Left lung (tissue), 10 donors: ENCODE measurements around the gene CHRNB2. TPM values are rescaled to one million over a fixed set of nuclear protein-coding genes. Genes with fewer than 3 reads are reported as not detected.

Source experiments
- ATAC-seq: fragments of 200-7000 bp; cut with Tn5 transposase; one replicate; pipeline ENCODE4 v1.9.1; 2020; ENCODE audit warnings: moderate library complexity
- DNase-seq, 4 donors: peaks; one replicate each; pipeline ENCODE4 v3.0.0-alpha.2; 2013 to 2020
- H3K27ac ChIP-seq, 2 donors: fragments of 200-600 bp; sonication (generic) in 1 of 2; one replicate each; pipeline versions ENCODE4 v1.5.0 to v1.8.0; 2020 to 2021
- H3K27me3 ChIP-seq, 2 donors: fragments of 200-600 bp; sonication (generic) in 1 of 2; one replicate each; pipeline versions ENCODE4 v1.5.0 to v1.8.0; 2020 to 2021
- H3K36me3 ChIP-seq, 2 donors: fragments of 200-600 bp; sonication (generic) in 1 of 2; one replicate each; pipeline versions ENCODE4 v1.5.0 to v1.8.0; 2020 to 2021
- H3K4me1 ChIP-seq, 2 donors: fragments of 200-600 bp; one replicate each; pipeline ENCODE4 v1.8.0; 2021
- H3K4me3 ChIP-seq, 2 donors: fragments of 200-600 bp; sonication (generic) in 1 of 2; one replicate each; pipeline versions ENCODE4 v1.5.0 to v1.8.0; 2020 to 2021; ENCODE audit warnings: mild to moderate bottlenecking in 1 of 2
- H3K9me3 ChIP-seq, 2 donors: fragments of 200-600 bp; sonication (generic) in 1 of 2; one replicate each; pipeline versions ENCODE4 v1.5.0 to v1.8.0; 2020 to 2021
- intact Hi-C, 2 donors: fragments of 100-400 bp; cut with DNase I; formaldehyde crosslinking; loops; one replicate each; pipeline versions ENCODE4 v1.11.2 to v1.14.2; 2022
- polyA plus RNA-seq, 6 donors: library from polyadenylated mRNA; unstranded; fragments of 120-200 nt; gene quantifications; one replicate each; pipeline ENCODE4 v1.2.1, GENCODE V29; 2013; ENCODE audit not compliant: insufficient read length in 6 of 6
- total RNA-seq, 2 donors: library from RNA; stranded (reverse); fragmentation: NEBNext Ultra II Directional; extraction: Animal tissue kit (Norgen Biotek cat#: 25700); gene quantifications; one replicate each; pipeline ENCODE4 v1.2.1, GENCODE V29; 2021
- TF ChIP-seq, protein P1 (sequence below), 2 donors: fragments of 200-600 bp; sonication (generic) in 1 of 2; IDR thresholded peaks; one replicate each; pipeline versions ENCODE4 v1.5.0 to v1.8.0; 2021; ENCODE audit warnings: antibody characterized with exemption in 2 of 2
- donor health status: DM: no; HTN: yes; CAD: no.
- donor health status: DM: no; HTN: no; CAD: no.

CHRNB2 gene
- total and polyA plus RNA-seq, 8 donors: 0.09 to 1.8 (median 0.57) TPM; not detected in 1

DNA sequence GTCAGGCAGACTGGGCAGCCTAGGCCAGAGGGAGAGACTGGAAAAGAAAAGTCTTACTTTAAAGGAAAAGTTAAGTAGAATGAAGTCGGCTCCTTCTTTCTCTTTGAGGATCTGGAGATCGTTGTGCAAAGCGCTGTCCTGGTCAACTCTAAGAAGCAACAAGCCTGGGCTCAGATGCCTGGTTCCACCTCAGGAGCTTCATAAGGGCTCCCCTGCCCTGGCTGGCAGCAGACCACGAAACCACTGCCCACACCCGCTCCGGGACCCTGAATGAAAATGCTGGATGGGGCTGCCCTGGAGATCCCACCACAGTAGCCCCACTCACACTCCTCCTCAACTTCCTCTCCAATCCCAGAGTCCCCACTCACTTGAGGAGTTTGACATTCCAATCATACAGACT is 15.5 kb upstream of the CHRNB2 start:
- Histone ChIP-seq H3K4me3 (no peak overlapping the region), H3K36me3 (peaks cover 5 to 79% of the 10 kb centered on the region in 2 donors), H3K4me1 (peaks cover 5 to 24% of the 10 kb centered on the region in 2 donors), H3K9me3 (no peaks in the 10 kb centered on the region), H3K27me3 (no peaks in the 10 kb centered on the region), H3K27ac (no peak overlapping the region)
- intact Hi-C loops: no loop called here
- TF ChIP-seq, protein P1, sequence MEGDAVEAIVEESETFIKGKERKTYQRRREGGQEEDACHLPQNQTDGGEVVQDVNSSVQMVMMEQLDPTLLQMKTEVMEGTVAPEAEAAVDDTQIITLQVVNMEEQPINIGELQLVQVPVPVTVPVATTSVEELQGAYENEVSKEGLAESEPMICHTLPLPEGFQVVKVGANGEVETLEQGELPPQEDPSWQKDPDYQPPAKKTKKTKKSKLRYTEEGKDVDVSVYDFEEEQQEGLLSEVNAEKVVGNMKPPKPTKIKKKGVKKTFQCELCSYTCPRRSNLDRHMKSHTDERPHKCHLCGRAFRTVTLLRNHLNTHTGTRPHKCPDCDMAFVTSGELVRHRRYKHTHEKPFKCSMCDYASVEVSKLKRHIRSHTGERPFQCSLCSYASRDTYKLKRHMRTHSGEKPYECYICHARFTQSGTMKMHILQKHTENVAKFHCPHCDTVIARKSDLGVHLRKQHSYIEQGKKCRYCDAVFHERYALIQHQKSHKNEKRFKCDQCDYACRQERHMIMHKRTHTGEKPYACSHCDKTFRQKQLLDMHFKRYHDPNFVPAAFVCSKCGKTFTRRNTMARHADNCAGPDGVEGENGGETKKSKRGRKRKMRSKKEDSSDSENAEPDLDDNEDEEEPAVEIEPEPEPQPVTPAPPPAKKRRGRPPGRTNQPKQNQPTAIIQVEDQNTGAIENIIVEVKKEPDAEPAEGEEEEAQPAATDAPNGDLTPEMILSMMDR (IDR thresholded peaks at IDR 0.05): no peak
- ATAC-seq (no peak), DNase-seq (no peak)

DNA sequence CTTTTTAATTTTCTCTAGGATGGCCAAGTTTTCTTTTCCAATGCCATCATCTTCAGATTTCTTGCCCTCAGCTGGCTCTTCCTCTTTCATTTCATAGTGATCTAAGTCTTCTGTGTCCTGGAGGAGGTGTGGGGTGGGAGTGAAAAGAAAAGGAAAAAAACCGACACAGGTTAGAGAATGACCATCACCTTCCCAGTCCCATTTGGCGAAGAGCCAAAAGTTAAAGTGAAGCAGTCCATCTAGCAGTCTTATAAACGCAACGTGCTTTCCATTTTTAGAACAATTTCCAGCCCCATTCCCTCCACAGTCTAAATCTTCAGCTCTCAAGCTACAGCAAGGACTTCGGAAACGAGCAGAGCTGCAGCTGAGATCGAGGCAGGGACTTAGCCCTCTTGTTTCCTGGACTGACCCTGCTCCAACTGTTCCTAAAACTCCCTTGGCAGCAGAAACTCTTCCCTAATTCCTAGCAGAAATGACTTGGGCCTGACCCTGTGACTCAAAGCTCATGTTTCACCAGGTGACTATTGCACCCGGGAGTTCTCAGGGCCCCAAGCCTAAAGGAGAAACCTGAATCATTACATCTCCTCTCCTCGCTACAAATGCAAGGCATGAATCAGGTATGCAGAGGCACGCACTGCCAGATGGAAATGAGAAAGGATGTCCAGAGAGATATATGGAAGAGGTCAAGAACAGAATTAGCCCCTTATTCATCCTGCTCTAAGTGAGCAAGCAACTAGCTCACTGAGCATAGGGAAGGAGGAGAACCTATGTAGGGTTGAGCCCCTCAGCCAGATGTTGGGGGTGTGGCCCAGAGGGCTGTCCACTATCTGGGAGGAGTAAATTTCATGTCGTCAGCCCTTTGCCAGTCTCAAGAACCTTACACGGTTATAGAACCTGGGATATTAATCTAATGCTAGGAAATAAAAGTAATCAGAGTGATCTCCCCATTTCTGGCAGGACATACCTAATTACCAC is 14.2 kb upstream of the CHRNB2 start:
- Histone ChIP-seq H3K9me3 (no peaks in the 10 kb centered on the region), H3K36me3 (peaks cover 5 to 75% of the 10 kb centered on the region in 2 donors), H3K4me1 (peaks cover 5 to 31% of the 10 kb centered on the region in 2 donors), H3K27ac (no peak overlapping the region), H3K27me3 (no peaks in the 10 kb centered on the region), H3K4me3 (no peak overlapping the region)
- no peak for DNase-seq
- ATAC-seq: no peak
- TF ChIP-seq, protein P1 (IDR thresholded peaks at IDR 0.05): no peak
- intact Hi-C loops: no loop called here

DNA sequence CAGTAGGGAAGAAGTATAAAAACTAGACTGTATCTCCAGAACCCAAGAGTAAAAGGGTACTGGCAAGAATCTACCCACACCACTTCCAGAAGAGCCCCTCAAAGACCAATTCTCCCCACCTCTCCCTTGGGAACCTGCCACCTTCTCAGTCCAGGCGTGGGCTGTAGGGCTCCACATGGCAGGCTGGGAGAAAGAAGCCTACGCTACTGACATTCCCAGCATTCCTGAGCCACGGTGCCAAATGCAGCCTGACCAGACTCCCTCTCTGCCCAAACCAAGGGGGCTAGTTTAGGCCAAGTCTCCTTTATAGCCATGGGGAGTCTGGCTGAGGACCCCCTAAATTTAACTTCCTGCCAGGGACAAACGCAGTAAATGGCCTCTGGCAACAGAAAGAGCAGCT is 11.2 kb upstream of the CHRNB2 start:
- DNase-seq (no peak), ATAC-seq (no peak)
- intact Hi-C loops: no loop called here
- peaks cover 5 to 29% of the 10 kb centered on the region in 2 donors for H3K4me1 ChIP-seq
- H3K27ac ChIP-seq: peak overlapping the region in 1 of 2 donors; percentile 26
- H3K4me3 ChIP-seq: peak overlapping the region; percentile 92
- TF ChIP-seq, protein P1 (IDR thresholded peaks at IDR 0.05): no peak
- H3K9me3 ChIP-seq: no peaks in the 10 kb centered on the region
- H3K27me3 ChIP-seq: no peaks in the 10 kb centered on the region
- peaks cover 5 to 45% of the 10 kb centered on the region in 2 donors for H3K36me3 ChIP-seq

DNA sequence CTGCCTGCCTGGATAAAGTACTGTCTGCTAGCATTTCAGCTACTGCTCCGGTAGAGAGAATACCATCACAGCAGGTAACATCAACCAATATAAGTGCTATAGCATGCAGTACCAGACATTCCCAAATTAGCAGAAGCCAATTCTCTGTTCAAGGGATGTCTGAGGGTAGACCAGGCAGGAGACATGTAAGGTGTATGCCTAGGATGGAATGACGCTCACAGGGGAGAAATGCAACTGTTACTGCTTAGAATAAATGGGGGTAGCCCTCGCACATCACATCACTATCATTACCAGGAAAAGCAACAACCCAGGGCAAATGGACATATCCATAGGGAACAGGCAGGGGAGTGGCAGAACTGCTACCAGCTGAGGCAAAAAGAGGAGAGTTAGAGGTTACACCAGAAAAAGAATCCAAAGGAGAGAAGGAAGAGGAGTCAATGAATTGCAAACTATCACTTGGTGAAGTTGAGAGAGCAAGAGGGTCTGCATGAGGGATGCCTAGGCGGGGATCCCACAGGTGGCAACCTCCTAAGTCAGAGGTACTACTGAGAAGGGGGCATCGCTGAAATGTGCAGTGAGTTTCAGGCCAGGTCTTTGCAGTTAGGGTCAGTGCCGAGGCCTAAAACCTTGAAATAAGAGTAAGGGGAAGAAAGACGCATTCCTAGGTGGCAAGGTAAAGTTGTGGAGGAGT is 10.2 kb upstream of the CHRNB2 start:
- no peak for ATAC-seq
- peaks cover 5 to 35% of the 10 kb centered on the region in 2 donors for H3K36me3 ChIP-seq
- no peak for DNase-seq
- no peaks in the 10 kb centered on the region for H3K9me3 ChIP-seq
- H3K27ac ChIP-seq: peak overlapping the region; percentile 88 to 93
- no peaks in the 10 kb centered on the region for H3K27me3 ChIP-seq
- H3K4me3 ChIP-seq: peak overlapping the region; percentile 92
- TF ChIP-seq, protein P1 (IDR thresholded peaks at IDR 0.05): no peak
- intact Hi-C loops: no loop called here
- H3K4me1 ChIP-seq: peaks cover 5 to 29% of the 10 kb centered on the region in 2 donors
